GM13976 (cell line): ENCODE measurements around the gene LGR4.

Experiments
- DNase-seq: peaks from one replicate; pipeline ENCODE4 v3.0.0; 2012; ENCODE audit warnings: low spot score
- in situ Hi-C: fragments of 300-500 bp; cut with MboI; formaldehyde crosslinking; loops from one replicate; pipeline ENCODE4 v1.12.0; 2022; ENCODE audit warnings: low sequenced_read_pairs, mixed read lengths, inconsistent platforms; ENCODE audit not compliant: unreplicated experiment
- TF ChIP-seq, protein P1 (sequence below): IDR thresholded peaks from 2 replicates; pipeline ENCODE4 v1.5.1; 2012; ENCODE audit warnings: borderline replicate concordance, mild to moderate bottlenecking; ENCODE audit not compliant: insufficient read depth; ENCODE audit errors: extremely low read depth, missing control alignments, control extremely low read depth

LGR4 gene

GRCh38 chr11:27467181-27467913, 5.2 kb downstream of the LGR4 start:
- in situ Hi-C loops: no loop called here
- TF ChIP-seq, protein P1, sequence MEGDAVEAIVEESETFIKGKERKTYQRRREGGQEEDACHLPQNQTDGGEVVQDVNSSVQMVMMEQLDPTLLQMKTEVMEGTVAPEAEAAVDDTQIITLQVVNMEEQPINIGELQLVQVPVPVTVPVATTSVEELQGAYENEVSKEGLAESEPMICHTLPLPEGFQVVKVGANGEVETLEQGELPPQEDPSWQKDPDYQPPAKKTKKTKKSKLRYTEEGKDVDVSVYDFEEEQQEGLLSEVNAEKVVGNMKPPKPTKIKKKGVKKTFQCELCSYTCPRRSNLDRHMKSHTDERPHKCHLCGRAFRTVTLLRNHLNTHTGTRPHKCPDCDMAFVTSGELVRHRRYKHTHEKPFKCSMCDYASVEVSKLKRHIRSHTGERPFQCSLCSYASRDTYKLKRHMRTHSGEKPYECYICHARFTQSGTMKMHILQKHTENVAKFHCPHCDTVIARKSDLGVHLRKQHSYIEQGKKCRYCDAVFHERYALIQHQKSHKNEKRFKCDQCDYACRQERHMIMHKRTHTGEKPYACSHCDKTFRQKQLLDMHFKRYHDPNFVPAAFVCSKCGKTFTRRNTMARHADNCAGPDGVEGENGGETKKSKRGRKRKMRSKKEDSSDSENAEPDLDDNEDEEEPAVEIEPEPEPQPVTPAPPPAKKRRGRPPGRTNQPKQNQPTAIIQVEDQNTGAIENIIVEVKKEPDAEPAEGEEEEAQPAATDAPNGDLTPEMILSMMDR: no peak
- no peak for DNase-seq

- DNase-seq: no peak
- in situ Hi-C loops: no loop called here
- TF ChIP-seq, protein P1: no peak
These were observed 6.2 kb downstream of the LGR4 start for GRCh38 chr11:27466363-27466762.

DNA sequence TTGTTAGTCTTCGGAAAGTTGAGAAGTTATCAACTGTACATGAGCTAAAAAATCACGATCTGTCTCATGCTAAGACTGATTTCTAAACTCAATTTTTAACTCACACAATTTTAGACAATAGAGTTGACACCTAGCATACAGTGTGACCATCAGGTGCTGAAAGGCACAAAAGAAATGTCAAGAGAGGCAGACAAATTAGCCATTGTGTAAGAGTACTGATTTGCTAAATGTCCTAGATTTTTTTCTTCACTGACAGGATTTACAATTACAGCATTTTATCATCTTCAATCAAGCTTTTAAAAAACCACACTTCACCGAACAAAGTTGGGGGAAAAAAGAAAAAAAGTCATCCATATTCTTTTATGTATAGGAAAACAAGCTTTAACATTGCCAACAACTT, 7.0 kb downstream of the LGR4 start:
- in situ Hi-C loops: no loop called here
- TF ChIP-seq, protein P1: no peak
- no peak for DNase-seq

DNA sequence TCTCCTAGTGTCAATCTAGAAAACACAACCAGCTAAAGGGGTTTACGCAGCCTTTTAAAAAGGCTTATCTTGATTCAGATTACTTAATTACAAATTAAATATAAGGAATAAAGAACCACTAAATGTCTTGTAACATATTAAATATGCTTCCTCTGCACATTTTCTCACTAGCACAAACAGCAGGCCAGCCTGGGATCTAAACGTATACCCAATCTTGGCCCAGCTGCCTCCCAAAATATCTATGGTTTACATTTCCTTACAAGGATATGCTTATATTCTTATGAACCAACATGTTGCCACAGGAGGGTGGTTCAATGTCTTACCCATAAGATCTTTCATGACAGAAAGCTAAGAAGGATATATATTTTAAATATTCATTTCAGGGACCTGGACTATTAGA, 7.7 kb downstream of the LGR4 start:
- TF ChIP-seq, protein P1: no peak
- in situ Hi-C loops: no loop called here
- DNase-seq: no peak

- DNase-seq: no peak
- TF ChIP-seq, protein P1: no peak
- in situ Hi-C loops: no loop called here
These were observed 8.3 kb downstream of the LGR4 start for GRCh38 chr11:27464289-27464696.

- TF ChIP-seq, protein P1: no peak
- DNase-seq: no peak
- in situ Hi-C loops: no loop called here
These were observed 10.0 kb downstream of the LGR4 start for GRCh38 chr11:27462543-27462942.
